GM04503 (cell line): ENCODE measurements around the gene SPCS3.
A peak's percentile ranks its signal among the peaks of the same experiment; 100 is the strongest.
"Not testable (repeated sequence)": the region's sequence is repeated elsewhere in the genome, so short reads cannot be mapped to it uniquely, and the experiment has no call there.

Source experiments
- DNase-seq: peaks from one replicate; pipeline ENCODE4 v3.0.0-alpha.2; 2012; ENCODE audit warnings: low read depth

SPCS3 gene

GRCh38 chr4:176319704-176320339 is at the start of gene SPCS3:
Gene SPCS3 (plus strand): TSS chr4:176319966. CDS start chr4:176320077, 111 bp downstream.
- DNase-seq: peak; percentile 58

- DNase-seq: peak; percentile 97
These were observed 49.1 kb upstream of the SPCS3 start for GRCh38 chr4:176270669-176271068.

- DNase-seq: no peak
These were observed 48.0 kb upstream of the SPCS3 start for GRCh38 chr4:176271749-176272148.

- no peak for DNase-seq
These were observed 47.0 kb upstream of the SPCS3 start for GRCh38 chr4:176272799-176273198.

- no peak for DNase-seq
These were observed 46.0 kb upstream of the SPCS3 start for GRCh38 chr4:176273736-176274135.

- DNase-seq: peak; percentile 59
These were observed 45.3 kb upstream of the SPCS3 start for GRCh38 chr4:176274441-176274840.

GRCh38 chr4:176276710-176277109 is 43.1 kb upstream of the SPCS3 start:
- no peak for DNase-seq

GRCh38 chr4:176277162-176277904 is 42.4 kb upstream of the SPCS3 start:
- no peak for DNase-seq

GRCh38 chr4:176279560-176279959 is 40.2 kb upstream of the SPCS3 start:
- not testable (repeated sequence) for DNase-seq

GRCh38 chr4:176286728-176287127 is 33.0 kb upstream of the SPCS3 start:
- no peak for DNase-seq

- DNase-seq: no peak
These were observed 32.2 kb upstream of the SPCS3 start for GRCh38 chr4:176287546-176287945.

- DNase-seq: no peak
These were observed 31.7 kb upstream of the SPCS3 start for GRCh38 chr4:176288020-176288419.

- no peak for DNase-seq
These were observed 30.2 kb upstream of the SPCS3 start for GRCh38 chr4:176289561-176289960.

GRCh38 chr4:176290520-176290919 is 29.2 kb upstream of the SPCS3 start:
- no peak for DNase-seq

- no peak for DNase-seq
These were observed 28.0 kb upstream of the SPCS3 start for GRCh38 chr4:176291748-176292147.

- no peak for DNase-seq
These were observed 26.8 kb upstream of the SPCS3 start for GRCh38 chr4:176292920-176293319.

- DNase-seq: no peak
These were observed 26.1 kb upstream of the SPCS3 start for GRCh38 chr4:176293660-176294059.

GRCh38 chr4:176295907-176296306 is 23.9 kb upstream of the SPCS3 start:
- not testable (repeated sequence) for DNase-seq

GRCh38 chr4:176298664-176299063 is 21.1 kb upstream of the SPCS3 start:
- DNase-seq: no peak

GRCh38 chr4:176300036-176300435 is 19.7 kb upstream of the SPCS3 start:
- DNase-seq: no peak

GRCh38 chr4:176300565-176300964 is 19.2 kb upstream of the SPCS3 start:
- DNase-seq: no peak

- peak; percentile 46 for DNase-seq
These were observed 17.2 kb upstream of the SPCS3 start for GRCh38 chr4:176302283-176303275.
